GM12873 (cell line): ENCODE measurements around the gene AMER2.

ENCODE experiments used
- CTCF ChIP-seq: IDR thresholded peaks from 2 replicates; pipeline ENCODE4 v1.5.1; 2012; ENCODE audit warnings: low read depth, mild to moderate bottlenecking, moderate library complexity, low read length, control low read depth; ENCODE audit not compliant: insufficient read depth; ENCODE audit errors: missing control alignments

The AMER2 gene

GRCh38 chr13:25192936-25193335 lies 20.8 kb upstream of the AMER2 start:
- TF ChIP-seq CTCF: no peak

GRCh38 chr13:25192489-25192888 lies 20.4 kb upstream of the AMER2 start:
- TF ChIP-seq CTCF: no peak

GRCh38 chr13:25192052-25192451 lies 20.0 kb upstream of the AMER2 start:
- no peak for TF ChIP-seq CTCF

- TF ChIP-seq CTCF: no peak
Measured at GRCh38 chr13:25190771-25191170, 18.7 kb upstream of the AMER2 start.

GRCh38 chr13:25190256-25190655 lies 18.2 kb upstream of the AMER2 start:
- no peak for TF ChIP-seq CTCF

- TF ChIP-seq CTCF: no peak
Measured at GRCh38 chr13:25187596-25187995, 15.5 kb upstream of the AMER2 start.

GRCh38 chr13:25186187-25186586 lies 14.1 kb upstream of the AMER2 start:
- no peak for TF ChIP-seq CTCF
